Endodermal cell (in vitro differentiated cells): Measurements from ENCODE around the gene DPP6. TPM values are rescaled to one million over a fixed set of nuclear protein-coding genes. Genes with fewer than 3 reads are reported as not detected.

Source experiments
- DNase-seq: peaks from one replicate; pipeline ENCODE4 v3.0.0-alpha.2; 2017
- H3K27ac ChIP-seq: 2 replicates; pipeline ENCODE4 v1.5.1; 2013; ENCODE audit warnings: mild to moderate bottlenecking, low read depth, low read length, moderate library complexity
- H3K27me3 ChIP-seq: 2 replicates; pipeline ENCODE4 v1.6.1; 2013; ENCODE audit warnings: mild to moderate bottlenecking, low read length, moderate library complexity; ENCODE audit not compliant: insufficient read depth, control insufficient read depth, poor library complexity, severe bottlenecking
- H3K36me3 ChIP-seq: 2 replicates; pipeline ENCODE4 v1.7.0; 2013; ENCODE audit warnings: mild to moderate bottlenecking, low read length, moderate library complexity; ENCODE audit not compliant: control insufficient read depth, insufficient read depth
- H3K4me1 ChIP-seq: one replicate; pipeline ENCODE4 v1.7.0; 2013; ENCODE audit warnings: low read length; ENCODE audit not compliant: control insufficient read depth, insufficient read depth
- H3K4me3 ChIP-seq: 2 replicates; pipeline ENCODE4 v1.5.1; 2013; ENCODE audit warnings: mild to moderate bottlenecking, low read length, moderate library complexity
- H3K9ac ChIP-seq: 2 replicates; pipeline ENCODE4 v1.6.1; 2013; ENCODE audit warnings: mild to moderate bottlenecking, low read length, moderate library complexity; ENCODE audit not compliant: poor library complexity, severe bottlenecking; ENCODE audit errors: extremely low read depth
- H3K9me3 ChIP-seq: 2 replicates; pipeline ENCODE4 v1.6.1; 2013; ENCODE audit warnings: mild to moderate bottlenecking, low read length, moderate library complexity; ENCODE audit not compliant: control insufficient read depth
- H3K27ac Mint-ChIP-seq: 2 replicates; pipeline ENCODE4 v1.8.0; 2020; ENCODE audit warnings: mixed read lengths
- H3K27me3 Mint-ChIP-seq: 2 replicates; pipeline ENCODE4 v1.8.0; 2021; ENCODE audit warnings: mild to moderate bottlenecking, mixed read lengths; ENCODE audit not compliant: insufficient read depth
- H3K36me3 Mint-ChIP-seq: 2 replicates; pipeline ENCODE4 v1.8.0; 2020; ENCODE audit warnings: low read depth, mixed read lengths
- H3K4me1 Mint-ChIP-seq: 2 replicates; pipeline ENCODE4 v1.8.0; 2020; ENCODE audit warnings: mixed read lengths
- H3K4me3 Mint-ChIP-seq: 2 replicates; pipeline ENCODE4 v1.8.0; 2020; ENCODE audit warnings: mild to moderate bottlenecking, moderate library complexity, mixed read lengths
- H3K9me3 Mint-ChIP-seq: 2 replicates; pipeline ENCODE4 v1.8.0; 2020; ENCODE audit warnings: mild to moderate bottlenecking, mixed read lengths
- WGBS, 2 experiments: methylation state at CpG; one replicate each; pipeline versions ENCODE4 v1.1.5 to v1.1.7; 2013; ENCODE audit warnings: missing lambda C conversion rate in 2 of 2, mixed read lengths in 1 of 2; ENCODE audit not compliant: insufficient coverage in 1 of 2, insufficient read length in 1 of 2; 5-methylcytosine and 5-hydroxymethylcytosine counted together
- total RNA-seq, 2 donors: library from RNA; stranded (reverse); fragmentation: NEBNext Ultra II Directional in 1 of 2; extraction: Animal tissue kit (Norgen Biotek cat#: 25700) in 1 of 2; gene quantifications; 2 replicates in 1 of 2; 3 replicates in 1 of 2; pipeline ENCODE4 v1.2.1, GENCODE V29; 2021
- TF ChIP-seq, protein P1 (sequence below): fragments of 200-600 bp; sonication (generic); conservative IDR thresholded peaks from 2 replicates; pipeline ENCODE4 v1.5.0; 2021; ENCODE audit warnings: antibody characterized with exemption, mild to moderate bottlenecking

Gene DPP6
- total RNA-seq, 2 donors from 2014 or later = 1.7 to 3.0 TPM

DNA sequence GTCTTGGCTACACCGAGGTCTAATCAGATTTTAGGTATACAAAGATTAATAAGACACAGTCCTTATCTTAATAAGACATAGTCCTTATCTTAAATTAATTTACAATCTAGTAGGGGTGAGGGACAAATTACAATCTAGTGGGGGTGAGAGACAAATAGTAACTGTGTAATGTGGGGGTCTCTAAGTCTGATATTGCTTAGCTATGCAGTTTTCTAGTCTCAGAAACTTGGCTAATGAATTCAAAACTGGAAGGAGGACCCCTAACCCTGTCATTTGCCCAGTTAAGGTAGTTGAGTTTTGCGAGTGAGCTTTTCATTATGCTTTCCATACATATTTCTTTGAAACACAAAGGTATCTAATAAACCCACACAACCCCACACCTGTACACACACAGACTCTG is 136.1 kb downstream of the DPP6 start:
- H3K9me3 ChIP-seq = no peaks in the 10 kb centered on the region
- no peak for DNase-seq
- Mint-ChIP-seq H3K36me3 (no peaks in the 10 kb centered on the region), H3K27ac (no peak overlapping the region), H3K27me3 (peaks cover 20% of the 10 kb centered on the region), H3K4me1 (peaks cover 19% of the 10 kb centered on the region), H3K4me3 (no peak overlapping the region), H3K9me3 (no peaks in the 10 kb centered on the region)
- peaks cover 19% of the 10 kb centered on the region for H3K27me3 ChIP-seq
- H3K27ac ChIP-seq = no peak overlapping the region
- H3K36me3 ChIP-seq = no peaks in the 10 kb centered on the region
- H3K9ac ChIP-seq = no peak overlapping the region
- no peaks in the 10 kb centered on the region for H3K4me1 ChIP-seq
- WGBS, 2 experiments = 89% methylated on average over 2 of the region's 2 CpGs; no CpG with 5 or more reads in 1 of the 2 experiments
- H3K4me3 ChIP-seq = no peak overlapping the region
- TF ChIP-seq, protein P1, sequence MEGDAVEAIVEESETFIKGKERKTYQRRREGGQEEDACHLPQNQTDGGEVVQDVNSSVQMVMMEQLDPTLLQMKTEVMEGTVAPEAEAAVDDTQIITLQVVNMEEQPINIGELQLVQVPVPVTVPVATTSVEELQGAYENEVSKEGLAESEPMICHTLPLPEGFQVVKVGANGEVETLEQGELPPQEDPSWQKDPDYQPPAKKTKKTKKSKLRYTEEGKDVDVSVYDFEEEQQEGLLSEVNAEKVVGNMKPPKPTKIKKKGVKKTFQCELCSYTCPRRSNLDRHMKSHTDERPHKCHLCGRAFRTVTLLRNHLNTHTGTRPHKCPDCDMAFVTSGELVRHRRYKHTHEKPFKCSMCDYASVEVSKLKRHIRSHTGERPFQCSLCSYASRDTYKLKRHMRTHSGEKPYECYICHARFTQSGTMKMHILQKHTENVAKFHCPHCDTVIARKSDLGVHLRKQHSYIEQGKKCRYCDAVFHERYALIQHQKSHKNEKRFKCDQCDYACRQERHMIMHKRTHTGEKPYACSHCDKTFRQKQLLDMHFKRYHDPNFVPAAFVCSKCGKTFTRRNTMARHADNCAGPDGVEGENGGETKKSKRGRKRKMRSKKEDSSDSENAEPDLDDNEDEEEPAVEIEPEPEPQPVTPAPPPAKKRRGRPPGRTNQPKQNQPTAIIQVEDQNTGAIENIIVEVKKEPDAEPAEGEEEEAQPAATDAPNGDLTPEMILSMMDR = no peak

DNA sequence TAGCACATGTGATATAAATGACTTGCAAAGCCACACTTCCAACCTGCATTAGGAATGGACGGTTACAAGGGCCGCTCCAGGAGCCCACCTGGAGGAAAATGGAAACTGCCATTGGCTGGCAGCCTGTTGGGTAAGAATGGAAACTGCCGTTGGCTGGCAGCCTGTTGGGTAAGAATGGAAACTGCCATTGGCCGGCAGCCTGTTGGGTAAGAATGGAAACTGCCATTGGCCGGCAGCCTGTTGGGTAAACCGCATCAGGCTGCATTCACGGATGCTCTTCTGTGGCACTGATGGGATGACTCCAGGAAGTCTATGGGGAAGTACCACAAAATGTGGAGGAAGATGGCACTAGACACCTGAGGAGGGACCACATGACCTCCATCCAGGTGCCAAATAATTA is 143.1 kb downstream of the DPP6 start:
- no peaks in the 10 kb centered on the region for H3K36me3 Mint-ChIP-seq
- Histone ChIP-seq H3K27me3 (no peaks in the 10 kb centered on the region), H3K27ac (no peak overlapping the region), H3K36me3 (no peaks in the 10 kb centered on the region), H3K4me1 (no peaks in the 10 kb centered on the region), H3K4me3 (no peak overlapping the region), H3K9ac (no peak overlapping the region), H3K9me3 (no peaks in the 10 kb centered on the region)
- no peaks in the 10 kb centered on the region for H3K4me1 Mint-ChIP-seq
- H3K9me3 Mint-ChIP-seq = no peaks in the 10 kb centered on the region
- 94 to 100% methylated on average over 2 to 7 of the region's 7 CpGs for WGBS, 2 experiments
- no peak overlapping the region for H3K27ac Mint-ChIP-seq
- H3K27me3 Mint-ChIP-seq = no peaks in the 10 kb centered on the region
- DNase-seq = no peak
- no peak overlapping the region for H3K4me3 Mint-ChIP-seq
- TF ChIP-seq, protein P1 = no peak

DNA sequence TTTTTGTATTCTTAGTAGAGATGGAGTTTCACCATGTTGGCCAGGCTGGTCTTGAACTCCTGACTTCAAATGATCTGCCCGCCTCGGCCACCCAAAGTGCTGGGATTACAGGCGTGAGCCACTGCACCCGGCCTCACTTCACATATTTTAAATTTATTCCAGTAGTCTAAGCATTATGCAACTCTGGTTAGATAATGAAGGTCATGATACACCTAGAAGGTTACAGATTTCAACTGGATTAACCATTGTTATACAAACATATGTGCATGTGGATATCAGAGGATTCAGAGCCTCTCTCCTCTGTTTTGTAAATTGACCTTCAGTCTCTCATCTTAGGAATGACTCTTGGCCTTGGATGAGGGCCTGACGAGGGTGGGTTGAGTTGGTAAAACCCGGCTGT is 146.3 kb downstream of the DPP6 start:
- TF ChIP-seq, protein P1 = no peak
- WGBS, 2 experiments = 82 to 91% methylated on average over 3 to 6 of the region's 6 CpGs
- H3K9ac ChIP-seq = no peak overlapping the region
- Mint-ChIP-seq H3K36me3 (no peaks in the 10 kb centered on the region), H3K9me3 (no peaks in the 10 kb centered on the region), H3K27ac (no peak overlapping the region), H3K4me1 (no peaks in the 10 kb centered on the region), H3K4me3 (no peak overlapping the region), H3K27me3 (no peaks in the 10 kb centered on the region)
- no peak overlapping the region for H3K27ac ChIP-seq
- no peak for DNase-seq
- H3K9me3 ChIP-seq = no peaks in the 10 kb centered on the region
- no peaks in the 10 kb centered on the region for H3K27me3 ChIP-seq
- no peaks in the 10 kb centered on the region for H3K4me1 ChIP-seq
- H3K36me3 ChIP-seq = no peaks in the 10 kb centered on the region
- H3K4me3 ChIP-seq = no peak overlapping the region
